GM03348 (cell line): Measurements from ENCODE around the gene IQGAP1.

ENCODE experiments used
- DNase-seq: peaks from one replicate; pipeline ENCODE4 v3.0.0; 2012; ENCODE audit warnings: low spot score

Gene IQGAP1

GRCh38 chr15:90442423-90442822 is 54.4 kb downstream of the IQGAP1 start:
- DNase-seq, result no peak

GRCh38 chr15:90449206-90449735 is 61.2 kb downstream of the IQGAP1 start:
- DNase-seq, result no peak

- peak; percentile 15 for DNase-seq
Observed at GRCh38 chr15:90451053-90451850, 63.2 kb downstream of the IQGAP1 start.

GRCh38 chr15:90456236-90456635 is 68.2 kb downstream of the IQGAP1 start:
- DNase-seq, result no peak

GRCh38 chr15:90458061-90458460 is 70.0 kb downstream of the IQGAP1 start:
- no peak for DNase-seq

- DNase-seq, result no peak
Observed at GRCh38 chr15:90459368-90459767, 71.3 kb downstream of the IQGAP1 start.

GRCh38 chr15:90460142-90460824 is 72.2 kb downstream of the IQGAP1 start:
- no peak for DNase-seq

- peak; percentile 72 for DNase-seq
Observed at GRCh38 chr15:90463381-90463780, 75.3 kb downstream of the IQGAP1 start.

- DNase-seq, result peak; percentile 15
Observed at GRCh38 chr15:90465140-90465929, 77.3 kb downstream of the IQGAP1 start.

- no peak for DNase-seq
Observed at GRCh38 chr15:90465930-90466567, 78.0 kb downstream of the IQGAP1 start.

GRCh38 chr15:90469723-90470122 is 81.7 kb downstream of the IQGAP1 start:
- no peak for DNase-seq

- DNase-seq, result no peak
Observed at GRCh38 chr15:90470453-90470852, 82.4 kb downstream of the IQGAP1 start.

- DNase-seq, result no peak
Observed at GRCh38 chr15:90471126-90471525, 83.1 kb downstream of the IQGAP1 start.

GRCh38 chr15:90471769-90472168 is 83.7 kb downstream of the IQGAP1 start:
- DNase-seq, result no peak

GRCh38 chr15:90478846-90479481 is 90.9 kb downstream of the IQGAP1 start:
- no peak for DNase-seq

- peak; percentile 11 for DNase-seq
Observed at GRCh38 chr15:90479656-90480055, 91.6 kb downstream of the IQGAP1 start.

GRCh38 chr15:90481023-90481422 is 93.0 kb downstream of the IQGAP1 start:
- no peak for DNase-seq

GRCh38 chr15:90482124-90483011 is 94.3 kb downstream of the IQGAP1 start:
- peak; percentile 56 for DNase-seq

- no peak for DNase-seq
Observed at GRCh38 chr15:90483012-90483307, 94.9 kb downstream of the IQGAP1 start.

GRCh38 chr15:90483637-90484036 is 95.6 kb downstream of the IQGAP1 start:
- DNase-seq, result no peak

- DNase-seq, result no peak
Observed at GRCh38 chr15:90487186-90487585, 99.1 kb downstream of the IQGAP1 start.
